ENCODE data around the gene ZDHHC8. TPM values are rescaled to one million over a fixed set of nuclear protein-coding genes. Genes with fewer than 3 reads are reported as not detected.

ZDHHC8 gene
- total RNA-seq, 1 experiment from 2014 or later = 51.7 TPM

DNA sequence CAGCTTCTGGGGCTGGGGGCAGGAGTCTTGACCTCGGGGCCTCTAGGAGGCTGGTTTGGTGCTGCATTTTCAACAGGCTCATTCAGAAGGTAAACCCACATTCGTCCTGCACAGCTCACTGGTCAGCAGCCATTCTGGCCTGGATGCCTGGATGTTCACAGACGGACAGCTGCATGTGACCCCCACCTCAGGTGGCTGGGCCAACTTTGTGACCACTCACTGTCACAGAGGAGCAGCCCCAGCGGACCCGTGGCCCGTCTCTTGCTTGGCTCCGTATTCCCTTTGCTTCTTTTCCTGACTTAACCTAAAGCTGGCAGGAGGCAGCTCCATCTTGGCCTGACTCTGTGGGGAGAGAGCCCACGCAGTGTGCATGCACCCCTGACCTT is 43.3 kb upstream of the ZDHHC8 start:
- Histone ChIP-seq H3K27me3 (ENCODE audit: insufficient read depth, low read length) (no peaks in the 10 kb centered on the region), H3K23ac (ENCODE audit: insufficient read length, low read depth, low read length) (no peak overlapping the region), H3K79me1 (ENCODE audit: insufficient read depth, low read depth, low read length, poor library complexity, severe bottlenecking) (peaks cover 10% of the 10 kb centered on the region), H3T11ph (ENCODE audit: low read length) (no peak overlapping the region), H3K27ac (ENCODE audit: insufficient read length, low read depth, low read length) (no peak overlapping the region), H3K79me2 (ENCODE audit: insufficient read depth, low read length) (peaks cover 13% of the 10 kb centered on the region; the same call in 1 of the 2 replicates), H4K91ac (ENCODE audit: insufficient read length, low read depth, low read length) (no peak overlapping the region), H3K4me1 (ENCODE audit: insufficient read depth, low read length) (no peaks in the 10 kb centered on the region; the same call in 1 of the 2 replicates), H2BK20ac (ENCODE audit: low read depth, low read length, poor library complexity, severe bottlenecking) (no peak overlapping the region), H2BK5ac (ENCODE audit: insufficient read length, low read length) (no peak overlapping the region), H3K9ac (ENCODE audit: extremely low read depth, insufficient read length, low read length) (no peak overlapping the region), H3K4ac (ENCODE audit: low read depth, low read length) (no peak overlapping the region), H4K20me1 (ENCODE audit: control insufficient read depth, insufficient read depth, insufficient read length) (peaks cover 6% of the 10 kb centered on the region), H3K18ac (ENCODE audit: insufficient read length, low read depth, low read length) (no peak overlapping the region), H2BK15ac (ENCODE audit: low read depth, low read length) (no peak overlapping the region), H3K23me2 (ENCODE audit: insufficient read length, low read depth, low read length, poor library complexity, severe bottlenecking) (no peaks in the 10 kb centered on the region), H4K5ac (ENCODE audit: insufficient read length, low read depth, low read length) (no peak overlapping the region), H3K14ac (ENCODE audit: insufficient read depth, low read length) (no peak overlapping the region), H2AK5ac (ENCODE audit: insufficient read length, low read length) (no peak overlapping the region), H3K4me2 (ENCODE audit: insufficient read depth, insufficient read length, low read length) (no peak overlapping the region), H4K8ac (replicated peaks; ENCODE audit: insufficient read length, low read depth, low read length) (no peak overlapping the region), H2AFZ (ENCODE audit: low read length) (no peak overlapping the region), H2BK120ac (ENCODE audit: low read depth, low read length, poor library complexity, severe bottlenecking) (no peak overlapping the region), H2BK12ac (ENCODE audit: insufficient read length, low read depth, low read length) (no peak overlapping the region), H3K56ac (ENCODE audit: insufficient read length, low read depth, low read length) (no peak overlapping the region), H3K9me3 (ENCODE audit: control insufficient read depth, low read depth, low read length) (no peaks in the 10 kb centered on the region)
- H3K27me3 Mint-ChIP-seq (ENCODE audit: low read depth) = no peaks in the 10 kb centered on the region
- WGBS (ENCODE audit: extremely low coverage, insufficient read length, low lambda C conversion rate) = no CpG with 5 or more reads among the region's 8 CpGs
- peaks cover 69 to 83% (median 82%) of the 10 kb centered on the region in 3 experiments; a peak in 6 of 7 replicates for H3K36me3 Mint-ChIP-seq (ENCODE audit: insufficient read depth in 1 of 3, low read depth in 3 of 3)
- no peak overlapping the region for H3K4me3 Mint-ChIP-seq
- no peaks in the 10 kb centered on the region for H3K9me3 Mint-ChIP-seq
- H3K27ac Mint-ChIP-seq = no peak overlapping the region
- no peak for DNase-seq
- peaks cover 20% of the 10 kb centered on the region in 2 experiments for H3K4me1 Mint-ChIP-seq
- TF ChIP-seq, protein P1, sequence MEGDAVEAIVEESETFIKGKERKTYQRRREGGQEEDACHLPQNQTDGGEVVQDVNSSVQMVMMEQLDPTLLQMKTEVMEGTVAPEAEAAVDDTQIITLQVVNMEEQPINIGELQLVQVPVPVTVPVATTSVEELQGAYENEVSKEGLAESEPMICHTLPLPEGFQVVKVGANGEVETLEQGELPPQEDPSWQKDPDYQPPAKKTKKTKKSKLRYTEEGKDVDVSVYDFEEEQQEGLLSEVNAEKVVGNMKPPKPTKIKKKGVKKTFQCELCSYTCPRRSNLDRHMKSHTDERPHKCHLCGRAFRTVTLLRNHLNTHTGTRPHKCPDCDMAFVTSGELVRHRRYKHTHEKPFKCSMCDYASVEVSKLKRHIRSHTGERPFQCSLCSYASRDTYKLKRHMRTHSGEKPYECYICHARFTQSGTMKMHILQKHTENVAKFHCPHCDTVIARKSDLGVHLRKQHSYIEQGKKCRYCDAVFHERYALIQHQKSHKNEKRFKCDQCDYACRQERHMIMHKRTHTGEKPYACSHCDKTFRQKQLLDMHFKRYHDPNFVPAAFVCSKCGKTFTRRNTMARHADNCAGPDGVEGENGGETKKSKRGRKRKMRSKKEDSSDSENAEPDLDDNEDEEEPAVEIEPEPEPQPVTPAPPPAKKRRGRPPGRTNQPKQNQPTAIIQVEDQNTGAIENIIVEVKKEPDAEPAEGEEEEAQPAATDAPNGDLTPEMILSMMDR (conservative IDR thresholded peaks at IDR 0.05) = no peak
